Stimulated activated CD4-positive, alpha-beta T cell treated with anti-CD3 and anti-CD28 coated beads, Interleukin-4, amount 100 ng/mL, for 48 hours (primary cell): Measurements from ENCODE around the gene MPV17L2.
"Not testable (repeated sequence)": the region's sequence is repeated elsewhere in the genome, so short reads cannot be mapped to it uniquely, and the experiment has no call there.

Source experiments
- DNase-seq, 2 donors: peaks; one replicate each; pipeline ENCODE4 v3.0.0-alpha.2; 2020; ENCODE audit warnings: low read depth in 2 of 2

MPV17L2 gene

GRCh38 chr19:18191640-18192062, 1.4 kb upstream of the MPV17L2 start:
- DNase-seq, result no peak

GRCh38 chr19:18193388-18194180, 566 bp downstream of the MPV17L2 start:
- no peak for DNase-seq

- DNase-seq, result no peak
These were observed 1.1 kb downstream of the MPV17L2 start for GRCh38 chr19:18194181-18194530.

- DNase-seq, result no peak
These were observed 1.7 kb downstream of the MPV17L2 start for GRCh38 chr19:18194554-18195238.

- no peak for DNase-seq
These were observed 3.5 kb downstream of the MPV17L2 start for GRCh38 chr19:18196511-18196845.

GRCh38 chr19:18197306-18197705, 4.3 kb downstream of the MPV17L2 start:
- no peak for DNase-seq

- no peak for DNase-seq
These were observed 4.9 kb downstream of the MPV17L2 start for GRCh38 chr19:18197941-18198340.

- no peak for DNase-seq
These were observed 5.4 kb downstream of the MPV17L2 start for GRCh38 chr19:18198374-18198773.

GRCh38 chr19:18202397-18202777, 9.4 kb downstream of the MPV17L2 start:
- no peak for DNase-seq

- DNase-seq, result no peak
These were observed 9.9 kb downstream of the MPV17L2 start for GRCh38 chr19:18202778-18203407.

- DNase-seq, result no peak
These were observed 10.4 kb downstream of the MPV17L2 start for GRCh38 chr19:18203408-18203862.

GRCh38 chr19:18203863-18204393, 10.9 kb downstream of the MPV17L2 start, which contains the start of gene RAB3A:
RAB3A (minus strand) TSS chr19:18204042; CDS start chr19:18202740, 1,302 bp downstream.
- DNase-seq, result peak; percentile 99 to 100

GRCh38 chr19:18204394-18205199, 11.6 kb downstream of the MPV17L2 start:
- no peak for DNase-seq

GRCh38 chr19:18205200-18205892, 12.3 kb downstream of the MPV17L2 start:
- peak in 1 of 2 donors; percentile 55 for DNase-seq

- DNase-seq, result no peak
These were observed 13.0 kb downstream of the MPV17L2 start for GRCh38 chr19:18206018-18206417.

- DNase-seq, result peak in 1 of 2 donors; percentile 58
These were observed 15.3 kb downstream of the MPV17L2 start for GRCh38 chr19:18208098-18208951.

- DNase-seq, result not testable (repeated sequence)
These were observed 16.9 kb downstream of the MPV17L2 start for GRCh38 chr19:18209912-18210311.

GRCh38 chr19:18211683-18212082, 18.7 kb downstream of the MPV17L2 start:
- no peak for DNase-seq

- no peak for DNase-seq
These were observed 21.9 kb downstream of the MPV17L2 start for GRCh38 chr19:18214779-18215433.
